Stomach (tissue), 9 donors: Measurements from ENCODE around the gene SMIM30. TPM values are rescaled to one million over a fixed set of nuclear protein-coding genes. Genes with fewer than 3 reads are reported as not detected.

ENCODE experiments used
- DNase-seq, 2 donors: peaks; one replicate each; pipeline versions ENCODE4 v3.0.0 to v3.0.0-alpha.2; 2013 to 2019
- H3K27ac ChIP-seq, 5 donors: fragments of 200-600 bp in 4 of 5; sonication (generic) in 4 of 5; one replicate each; pipeline ENCODE4 v1.5.1; 2013 to 2019; ENCODE audit warnings: mild to moderate bottlenecking in 1 of 5, moderate library complexity in 1 of 5
- H3K27me3 ChIP-seq, 3 donors: fragments of 200-600 bp; sonication (generic); one replicate each; pipeline ENCODE4 v1.5.1; 2017 to 2019; ENCODE audit warnings: mixed run types in 1 of 3
- H3K36me3 ChIP-seq, 4 donors: fragments of 200-600 bp; sonication (generic); 1 replicate in 3 of 4; 2 replicates in 1 of 4; pipeline ENCODE4 v1.5.1; 2016 to 2019
- H3K4me1 ChIP-seq, 4 donors: fragments of 200-600 bp; sonication (generic); one replicate each; pipeline ENCODE4 v1.5.1; 2016 to 2019
- H3K4me3 ChIP-seq, 4 donors: fragments of 200-600 bp; sonication (generic) in 3 of 4; one replicate each; pipeline ENCODE4 v1.5.1; 2016 to 2019; ENCODE audit warnings: mild to moderate bottlenecking in 1 of 4
- H3K9me3 ChIP-seq, 4 donors: fragments of 200-600 bp; sonication (generic); one replicate each; pipeline ENCODE4 v1.5.1; 2016 to 2019
- CTCF ChIP-seq, 7 experiments: fragments of 450-650 bp in 4 of 7; fragments of 200-600 bp in 3 of 7; sonication (generic) in 3 of 7; IDR thresholded peaks; one replicate each; pipeline ENCODE4 v1.5.1; 2016 to 2019; ENCODE audit warnings: antibody characterized with exemption in 7 of 7, control low read depth in 2 of 7, mild to moderate bottlenecking in 1 of 7
- EP300 ChIP-seq: sonication (generic); formaldehyde crosslinking; IDR thresholded peaks from one replicate; pipeline ENCODE4 v1.6.1; 2017; ENCODE audit warnings: antibody characterized with exemption
- POLR2A ChIP-seq, 4 donors: fragments of 450-650 bp; IDR thresholded peaks; one replicate each; pipeline ENCODE4 v1.6.1; 2016; ENCODE audit warnings: antibody characterized with exemption in 4 of 4, control low read depth in 2 of 4, mild to moderate bottlenecking in 1 of 4, moderate library complexity in 1 of 4
- POLR2AphosphoS5 ChIP-seq, 3 donors: sonication (generic); formaldehyde crosslinking; IDR thresholded peaks; one replicate each; pipeline ENCODE4 v1.6.1; 2016; ENCODE audit warnings: antibody characterized with exemption in 3 of 3
- WGBS, 5 donors: extraction: QIAGEN DNeasy Blood & Tissue Kit in 3 of 5; methylation state at CpG; one replicate each; pipeline versions ENCODE4 v1.1.5 to v1.1.7; 2013 to 2018; 5-methylcytosine and 5-hydroxymethylcytosine counted together
- intact Hi-C: fragments of 100-400 bp; cut with DNase I; formaldehyde crosslinking; loops from one replicate; pipeline ENCODE4 v1.15.1; 2023; ENCODE audit warnings: low total_unique reads
- polyA plus RNA-seq, 3 donors: library from polyadenylated mRNA; stranded (reverse); fragments of 200-250 nt; gene quantifications; one replicate each; pipeline ENCODE4 v1.2.3, GENCODE V29; 2013
- total RNA-seq, 5 donors: library from RNA; depleted of rRNA; stranded (reverse); fragments of >200 nt; gene quantifications; one replicate each; pipeline versions ENCODE4 v1.1.0 to v1.2.3, GENCODE V29; 2014 to 2016
- donor health status: healthy with polysubstance abuse.
- donor health status: Bipolar disorder and iron deficiency.
- donor health status: healthy.

The SMIM30 gene
- total and polyA plus RNA-seq, 8 donors: 14.6 to 144 (median 59.7) TPM; not detected in 1

GRCh38 chr7:113134025-113134424 lies 15.7 kb upstream of the SMIM30 start:
- 74 to 96% (median 80%) methylated on average over 1 of the region's 1 CpG for WGBS, 5 donors
- TF ChIP-seq POLR2A (IDR thresholded peaks at IDR 0.05) (no peak), CTCF (IDR thresholded peaks at IDR 0.05) (no peak), POLR2AphosphoS5 (IDR thresholded peaks at IDR 0.05) (no peak), EP300 (no peak)
- Histone ChIP-seq H3K9me3 (no peaks in the 10 kb centered on the region), H3K36me3 (no peaks in the 10 kb centered on the region), H3K27me3 (no peaks in the 10 kb centered on the region), H3K4me1 (no peaks in the 10 kb centered on the region), H3K4me3 (no peak overlapping the region), H3K27ac (no peak overlapping the region)
- intact Hi-C loops: no loop called here
- DNase-seq: no peak

- Histone ChIP-seq H3K4me3 (no peak overlapping the region), H3K36me3 (no peaks in the 10 kb centered on the region), H3K4me1 (no peaks in the 10 kb centered on the region), H3K27me3 (no peaks in the 10 kb centered on the region), H3K27ac (no peak overlapping the region), H3K9me3 (no peaks in the 10 kb centered on the region)
- no peak for TF ChIP-seq EP300
- no peak for TF ChIP-seq POLR2A (IDR thresholded peaks at IDR 0.05)
- no peak for TF ChIP-seq CTCF (IDR thresholded peaks at IDR 0.05)
- TF ChIP-seq POLR2AphosphoS5 (IDR thresholded peaks at IDR 0.05): no peak
- WGBS, 5 donors: 52 to 63% (median 54%) methylated on average over 2 of the region's 2 CpGs
- intact Hi-C loops: no loop called here
- no peak for DNase-seq
These were observed 13.0 kb upstream of the SMIM30 start for GRCh38 chr7:113131367-113131766.

GRCh38 chr7:113128031-113128430 lies 9.7 kb upstream of the SMIM30 start:
- no peaks in the 10 kb centered on the region for H3K4me1 ChIP-seq
- no peak for DNase-seq
- intact Hi-C loops: no loop called here
- H3K27me3 ChIP-seq: no peaks in the 10 kb centered on the region
- TF ChIP-seq POLR2AphosphoS5 (IDR thresholded peaks at IDR 0.05) (no peak), EP300 (no peak), POLR2A (IDR thresholded peaks at IDR 0.05) (no peak), CTCF (IDR thresholded peaks at IDR 0.05) (no peak)
- no peaks in the 10 kb centered on the region for H3K36me3 ChIP-seq
- H3K4me3 ChIP-seq: no peak overlapping the region
- no peaks in the 10 kb centered on the region for H3K9me3 ChIP-seq
- no peak overlapping the region for H3K27ac ChIP-seq
- WGBS, 5 donors: 85 to 100% (median 97%) methylated on average over 1 of the region's 1 CpG

- Histone ChIP-seq H3K27ac (no peak overlapping the region), H3K4me1 (no peaks in the 10 kb centered on the region), H3K36me3 (no peaks in the 10 kb centered on the region), H3K27me3 (no peaks in the 10 kb centered on the region), H3K9me3 (no peaks in the 10 kb centered on the region), H3K4me3 (no peak overlapping the region)
- WGBS, 5 donors: 81 to 93% (median 87%) methylated on average over 2 of the region's 2 CpGs
- intact Hi-C loops: no loop called here
- TF ChIP-seq CTCF (IDR thresholded peaks at IDR 0.05): no peak
- TF ChIP-seq EP300: no peak
- no peak for TF ChIP-seq POLR2AphosphoS5 (IDR thresholded peaks at IDR 0.05)
- no peak for TF ChIP-seq POLR2A (IDR thresholded peaks at IDR 0.05)
- DNase-seq: no peak
These were observed 7.4 kb upstream of the SMIM30 start for GRCh38 chr7:113125728-113126127.
